Activated naive CD4-positive, alpha-beta T cell treated with anti-CD3 and anti-CD28 coated beads, Interleukin-2, amount 50 U/mL, for 24 hours (primary cell): Measurements from ENCODE around the gene HDAC4.

Experiments used
- H3K27ac Mint-ChIP-seq: one replicate; pipeline ENCODE4 v1.8.0; 2021; ENCODE audit warnings: mild to moderate bottlenecking, mixed read lengths
- H3K27me3 Mint-ChIP-seq: one replicate; pipeline ENCODE4 v1.8.0; 2021; ENCODE audit warnings: mixed read lengths
- H3K36me3 Mint-ChIP-seq: one replicate; pipeline ENCODE4 v1.8.0; 2021; ENCODE audit warnings: mixed read lengths
- H3K4me1 Mint-ChIP-seq: one replicate; pipeline ENCODE4 v1.8.0; 2021; ENCODE audit warnings: mixed read lengths
- H3K4me3 Mint-ChIP-seq: one replicate; pipeline ENCODE4 v1.8.0; 2021; ENCODE audit warnings: mild to moderate bottlenecking, mixed read lengths
- H3K9me3 Mint-ChIP-seq: one replicate; pipeline ENCODE4 v1.8.0; 2021; ENCODE audit warnings: mixed read lengths

Gene HDAC4

DNA sequence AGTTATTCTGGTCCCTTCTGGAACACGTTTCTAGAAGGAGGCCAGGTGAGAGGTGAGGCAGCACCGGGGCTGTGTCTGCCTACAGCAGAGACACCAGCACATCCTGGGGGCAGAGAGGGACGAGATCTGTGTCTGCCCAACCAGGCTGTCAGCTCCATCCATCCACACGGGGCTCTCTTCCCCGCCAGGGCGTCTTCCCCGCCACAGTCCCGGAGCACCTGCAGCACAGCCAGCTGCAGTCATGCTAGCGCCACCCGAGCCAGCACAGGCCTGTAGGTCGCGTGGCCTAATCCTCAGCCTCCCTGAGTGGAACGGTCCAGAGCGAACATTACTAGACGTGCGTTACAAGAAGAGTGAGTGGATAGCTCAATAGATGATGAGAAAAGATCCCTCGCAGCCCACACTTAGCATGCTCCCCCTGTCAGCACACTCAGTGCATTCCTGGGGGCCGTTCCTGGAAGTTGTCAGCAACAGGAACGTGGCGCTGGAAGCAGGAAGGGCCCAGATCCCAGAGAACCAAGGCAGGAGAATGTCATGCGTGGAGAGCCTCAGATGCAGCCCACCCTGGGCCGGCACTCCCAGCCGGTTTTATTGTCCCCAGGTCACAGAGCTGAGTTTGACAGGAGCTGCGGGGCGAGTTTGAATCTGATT lies 374.0 kb downstream of the HDAC4 start:
- Mint-ChIP-seq H3K4me3 (no peak overlapping the region), H3K36me3 (no peaks in the 10 kb centered on the region), H3K9me3 (no peaks in the 10 kb centered on the region), H3K27ac (no peak overlapping the region), H3K27me3 (peaks cover 2% of the 10 kb centered on the region), H3K4me1 (no peaks in the 10 kb centered on the region)

DNA sequence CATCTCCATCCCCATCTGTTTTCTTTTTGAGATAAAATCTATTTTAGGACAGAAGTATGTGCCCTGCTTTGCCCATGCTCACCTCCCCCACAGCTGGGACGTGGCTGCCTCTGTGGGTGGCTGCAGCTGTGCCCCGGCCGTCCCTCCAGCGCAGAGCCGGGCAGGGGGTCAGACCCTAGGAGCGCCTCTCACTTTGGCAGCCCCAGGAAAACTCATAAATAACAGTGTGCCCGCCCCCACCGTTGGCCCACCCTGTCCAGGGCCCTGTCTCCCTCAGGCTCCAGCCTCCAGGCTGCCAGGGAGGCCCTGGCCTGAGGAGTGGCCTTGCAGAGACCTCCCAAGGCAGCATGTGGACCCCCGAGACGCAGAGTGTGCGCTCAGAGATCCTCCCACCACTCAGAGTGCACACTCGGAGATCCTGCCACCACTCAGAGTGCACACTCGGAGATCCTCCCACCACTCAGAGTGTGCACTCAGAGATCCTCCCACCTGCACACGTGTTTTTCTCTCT lies 374.8 kb downstream of the HDAC4 start:
- Mint-ChIP-seq H3K36me3 (no peaks in the 10 kb centered on the region), H3K27me3 (peaks cover 2% of the 10 kb centered on the region), H3K27ac (no peak overlapping the region)

GRCh38 chr2:239025096-239025801 lies 375.6 kb downstream of the HDAC4 start:
- no peaks in the 10 kb centered on the region for H3K27me3 Mint-ChIP-seq
- no peak overlapping the region for H3K4me3 Mint-ChIP-seq
- no peak overlapping the region for H3K27ac Mint-ChIP-seq
- H3K9me3 Mint-ChIP-seq: no peaks in the 10 kb centered on the region
- no peaks in the 10 kb centered on the region for H3K4me1 Mint-ChIP-seq
- no peaks in the 10 kb centered on the region for H3K36me3 Mint-ChIP-seq

More for the DNA sequence above, 374.8 kb downstream of the HDAC4 start:
- H3K4me1 Mint-ChIP-seq: no peaks in the 10 kb centered on the region
- no peak overlapping the region for H3K4me3 Mint-ChIP-seq
- no peaks in the 10 kb centered on the region for H3K9me3 Mint-ChIP-seq

DNA sequence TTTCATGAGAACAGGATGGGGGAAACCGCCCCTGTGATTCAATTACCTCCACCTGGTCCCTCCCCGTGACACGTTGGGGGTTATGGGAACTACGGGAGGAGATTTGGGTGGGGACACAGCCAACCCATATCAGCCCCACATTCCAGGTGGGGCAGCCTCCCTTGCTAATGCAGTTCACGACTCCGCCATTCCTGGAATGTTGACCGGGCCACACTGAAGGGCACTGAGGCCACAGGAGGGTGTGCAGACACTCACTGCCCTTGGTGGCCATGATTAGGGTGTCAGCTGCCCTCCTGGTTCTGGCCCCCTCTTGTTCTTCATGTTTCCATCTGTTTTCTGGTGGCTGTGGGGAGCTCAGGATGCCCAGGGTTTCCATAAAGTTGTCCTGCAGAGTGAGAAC lies 376.6 kb downstream of the HDAC4 start:
- no peaks in the 10 kb centered on the region for H3K4me1 Mint-ChIP-seq
- no peaks in the 10 kb centered on the region for H3K27me3 Mint-ChIP-seq
- H3K27ac Mint-ChIP-seq: no peak overlapping the region
- H3K9me3 Mint-ChIP-seq: no peaks in the 10 kb centered on the region
- H3K36me3 Mint-ChIP-seq: no peaks in the 10 kb centered on the region
- no peak overlapping the region for H3K4me3 Mint-ChIP-seq

- Mint-ChIP-seq H3K27ac (no peak overlapping the region), H3K36me3 (no peaks in the 10 kb centered on the region), H3K4me1 (no peaks in the 10 kb centered on the region), H3K4me3 (no peak overlapping the region), H3K27me3 (no peaks in the 10 kb centered on the region), H3K9me3 (no peaks in the 10 kb centered on the region)
Measured at GRCh38 chr2:239022437-239023260, 378.2 kb downstream of the HDAC4 start.

GRCh38 chr2:239021651-239022436 lies 379.0 kb downstream of the HDAC4 start:
- Mint-ChIP-seq H3K4me3 (no peak overlapping the region), H3K27ac (no peak overlapping the region), H3K4me1 (no peaks in the 10 kb centered on the region), H3K27me3 (no peaks in the 10 kb centered on the region), H3K36me3 (no peaks in the 10 kb centered on the region), H3K9me3 (no peaks in the 10 kb centered on the region)

DNA sequence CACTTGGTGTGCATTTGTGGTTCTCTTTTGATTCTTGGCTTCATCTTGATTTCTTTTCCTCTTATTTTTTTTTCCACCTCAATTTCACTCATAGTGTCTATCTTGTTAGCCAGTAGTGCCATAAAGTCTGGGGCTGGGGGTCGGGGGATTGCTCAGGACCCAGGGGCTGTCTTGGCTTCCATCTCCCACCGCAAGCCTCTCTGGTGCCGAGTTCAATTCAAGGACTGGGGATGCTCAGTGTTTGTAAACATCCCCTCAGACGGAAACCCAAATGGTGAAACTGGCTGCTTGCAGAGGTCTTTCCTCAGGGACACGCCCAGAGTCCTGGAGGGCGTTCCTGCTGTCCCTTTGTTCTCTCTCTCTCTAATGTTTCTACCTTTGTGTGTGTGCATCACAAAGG lies 379.6 kb downstream of the HDAC4 start:
- Mint-ChIP-seq H3K9me3 (no peaks in the 10 kb centered on the region), H3K4me1 (no peaks in the 10 kb centered on the region), H3K36me3 (no peaks in the 10 kb centered on the region), H3K27ac (no peak overlapping the region), H3K27me3 (no peaks in the 10 kb centered on the region), H3K4me3 (no peak overlapping the region)

DNA sequence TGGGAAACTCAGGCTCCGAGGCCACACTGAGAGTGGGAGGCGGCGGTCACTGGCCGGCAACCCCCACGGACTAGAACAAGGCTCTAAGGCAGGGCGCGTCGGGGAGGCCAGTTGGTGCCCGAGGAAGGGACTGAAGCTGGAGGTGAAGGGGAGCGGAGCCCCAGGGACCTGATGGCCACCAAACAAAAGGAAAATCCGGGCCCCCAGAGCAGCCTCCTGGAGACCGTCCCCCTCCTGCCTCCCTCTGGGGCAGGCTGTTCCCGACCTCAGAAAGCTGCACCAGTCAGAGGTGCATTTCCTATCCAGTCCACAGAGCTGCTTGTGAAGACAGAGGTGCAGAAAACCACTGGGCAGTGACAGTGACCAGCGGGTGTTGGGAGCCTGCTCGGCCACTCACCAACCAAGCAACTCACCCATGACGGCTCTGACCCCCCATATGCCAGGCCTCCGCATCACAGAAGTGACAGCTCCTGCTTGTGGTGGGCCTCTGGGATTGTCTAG lies 380.2 kb downstream of the HDAC4 start:
- no peaks in the 10 kb centered on the region for H3K36me3 Mint-ChIP-seq
- H3K9me3 Mint-ChIP-seq: no peaks in the 10 kb centered on the region
- H3K4me1 Mint-ChIP-seq: no peaks in the 10 kb centered on the region
- H3K27me3 Mint-ChIP-seq: peaks cover 2% of the 10 kb centered on the region
- H3K4me3 Mint-ChIP-seq: no peak overlapping the region
- H3K27ac Mint-ChIP-seq: no peak overlapping the region

DNA sequence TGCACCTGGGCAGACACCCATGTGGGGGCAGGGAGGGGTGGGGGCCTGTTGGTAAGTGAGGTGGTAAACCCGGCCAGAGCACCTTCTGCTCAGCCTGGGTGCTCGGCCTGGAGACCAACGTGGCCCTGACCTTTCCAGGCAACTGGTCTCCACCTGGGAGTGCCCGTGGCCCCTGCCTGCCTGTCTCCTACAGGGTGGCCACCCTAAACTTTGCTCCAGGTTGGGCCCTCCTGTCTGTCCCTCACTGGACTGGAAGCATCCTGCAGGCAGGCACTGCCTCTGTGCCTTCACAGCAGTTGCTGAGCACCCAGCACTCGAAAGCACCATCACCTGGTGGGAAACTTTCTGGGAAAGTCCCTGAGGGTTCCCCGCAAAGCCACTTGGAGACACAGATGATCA lies 381.6 kb downstream of the HDAC4 start:
- no peaks in the 10 kb centered on the region for H3K9me3 Mint-ChIP-seq
- H3K36me3 Mint-ChIP-seq: no peaks in the 10 kb centered on the region
- H3K4me3 Mint-ChIP-seq: no peak overlapping the region
- no peak overlapping the region for H3K27ac Mint-ChIP-seq
- H3K27me3 Mint-ChIP-seq: peaks cover 2% of the 10 kb centered on the region
- H3K4me1 Mint-ChIP-seq: no peaks in the 10 kb centered on the region

DNA sequence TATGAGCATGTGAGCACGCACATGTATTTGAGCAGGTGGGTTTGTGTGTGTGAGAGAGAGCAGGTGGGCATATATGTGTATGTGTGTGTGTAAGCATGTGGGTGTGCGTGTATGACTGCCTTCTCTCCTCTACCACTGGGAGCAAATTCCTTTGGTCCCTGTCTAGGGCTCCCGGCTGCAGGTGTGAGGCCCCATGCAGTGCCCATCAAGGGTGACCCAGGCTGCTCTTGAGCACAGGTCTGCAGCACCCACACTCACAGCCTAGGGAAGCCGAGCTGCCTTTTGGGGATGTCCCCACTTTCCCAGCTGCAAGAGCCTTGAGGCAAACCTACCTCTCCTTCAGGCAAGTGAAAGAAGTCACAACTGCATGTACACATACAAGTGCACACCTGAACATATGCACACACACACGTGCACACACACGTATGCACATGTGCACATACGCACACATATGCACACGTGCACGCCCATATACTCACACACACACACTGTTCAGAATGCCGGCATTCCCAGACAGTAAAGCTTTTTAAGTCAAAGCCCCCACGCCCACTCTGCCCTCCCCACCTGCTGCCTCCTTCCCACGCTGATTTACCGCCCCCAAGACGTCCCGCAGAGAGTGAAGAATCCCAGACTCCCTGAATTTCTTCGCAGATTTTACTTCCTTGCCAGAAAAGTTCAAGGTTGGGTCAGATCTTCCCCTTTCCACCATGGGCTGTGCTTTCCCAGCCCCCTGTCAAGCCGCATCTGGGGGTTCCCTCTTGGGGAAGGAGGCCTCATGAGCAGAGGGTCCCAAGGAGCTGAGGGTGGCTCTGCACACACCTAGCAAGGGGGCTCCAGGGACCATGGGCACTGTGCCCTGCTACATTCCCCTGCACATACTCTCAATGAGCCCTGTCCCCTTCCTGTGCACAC lies 382.3 kb downstream of the HDAC4 start:
- Mint-ChIP-seq H3K4me3 (no peak overlapping the region), H3K4me1 (no peaks in the 10 kb centered on the region), H3K27ac (no peak overlapping the region), H3K36me3 (no peaks in the 10 kb centered on the region), H3K27me3 (peaks cover 2% of the 10 kb centered on the region), H3K9me3 (no peaks in the 10 kb centered on the region)

GRCh38 chr2:239017491-239018098 lies 383.2 kb downstream of the HDAC4 start:
- H3K4me1 Mint-ChIP-seq: no peaks in the 10 kb centered on the region
- H3K27me3 Mint-ChIP-seq: peaks cover 2% of the 10 kb centered on the region
- no peaks in the 10 kb centered on the region for H3K9me3 Mint-ChIP-seq
- no peak overlapping the region for H3K27ac Mint-ChIP-seq
- H3K36me3 Mint-ChIP-seq: no peaks in the 10 kb centered on the region
- no peak overlapping the region for H3K4me3 Mint-ChIP-seq

GRCh38 chr2:239015901-239016675 lies 384.7 kb downstream of the HDAC4 start:
- peaks cover 2% of the 10 kb centered on the region for H3K27me3 Mint-ChIP-seq
- no peaks in the 10 kb centered on the region for H3K36me3 Mint-ChIP-seq
- no peak overlapping the region for H3K27ac Mint-ChIP-seq
- no peak overlapping the region for H3K4me3 Mint-ChIP-seq
- no peaks in the 10 kb centered on the region for H3K9me3 Mint-ChIP-seq
- H3K4me1 Mint-ChIP-seq: no peaks in the 10 kb centered on the region

GRCh38 chr2:239015218-239015900 lies 385.5 kb downstream of the HDAC4 start:
- no peaks in the 10 kb centered on the region for H3K36me3 Mint-ChIP-seq
- no peak overlapping the region for H3K4me3 Mint-ChIP-seq
- H3K9me3 Mint-ChIP-seq: no peaks in the 10 kb centered on the region
- H3K4me1 Mint-ChIP-seq: no peaks in the 10 kb centered on the region
- no peak overlapping the region for H3K27ac Mint-ChIP-seq
- peaks cover 2% of the 10 kb centered on the region for H3K27me3 Mint-ChIP-seq
